EL (cell line): Measurements from ENCODE around the gene SLC26A6.

Source experiments
- DNase-seq: peaks from one replicate; pipeline ENCODE4 v3.0.0-alpha.2; 2016

Gene SLC26A6

GRCh38 chr3:48597408-48597800, 37.9 kb downstream of the SLC26A6 start:
- no peak for DNase-seq

- DNase-seq = no peak
Observed at GRCh38 chr3:48596676-48597407, 38.4 kb downstream of the SLC26A6 start.

GRCh38 chr3:48596157-48596556, 39.1 kb downstream of the SLC26A6 start:
- DNase-seq = no peak

GRCh38 chr3:48595526-48596121, 39.6 kb downstream of the SLC26A6 start:
- peak; percentile 97 for DNase-seq

- no peak for DNase-seq
Observed at GRCh38 chr3:48595075-48595525, 40.2 kb downstream of the SLC26A6 start, which contains the start of gene COL7A1. TSS of gene COL7A1 (minus strand) at chr3:48595329. CDS start at chr3:48595159, 170 bp downstream.

- peak; percentile 59 for DNase-seq
Observed at GRCh38 chr3:48594417-48595049, 40.7 kb downstream of the SLC26A6 start.

GRCh38 chr3:48593337-48593736, 41.9 kb downstream of the SLC26A6 start:
- no peak for DNase-seq

- DNase-seq = peak; percentile 30
Observed at GRCh38 chr3:48592519-48593087, 42.7 kb downstream of the SLC26A6 start.

GRCh38 chr3:48591886-48592518, 43.3 kb downstream of the SLC26A6 start:
- DNase-seq = no peak

- no peak for DNase-seq
Observed at GRCh38 chr3:48591436-48591835, 43.8 kb downstream of the SLC26A6 start.

- no peak for DNase-seq
Observed at GRCh38 chr3:48588230-48588629, 47.0 kb downstream of the SLC26A6 start.

- no peak for DNase-seq
Observed at GRCh38 chr3:48587686-48588085, 47.6 kb downstream of the SLC26A6 start.

GRCh38 chr3:48585411-48585810, 49.9 kb downstream of the SLC26A6 start:
- no peak for DNase-seq

GRCh38 chr3:48584836-48585235, 50.4 kb downstream of the SLC26A6 start:
- DNase-seq = no peak

- DNase-seq = no peak
Observed at GRCh38 chr3:48581621-48582481, 53.4 kb downstream of the SLC26A6 start.

- DNase-seq = no peak
Observed at GRCh38 chr3:48576647-48577046, 58.6 kb downstream of the SLC26A6 start.
